ENCODE results near the gene CNTROB. TPM values are rescaled to one million over a fixed set of nuclear protein-coding genes. Genes with fewer than 3 reads are reported as not detected.

CNTROB gene
- total RNA-seq, 1 experiment from 2014 or later: 30.1 TPM

- peaks cover 19 to 70% (median 41%) of the 10 kb centered on the region in 3 experiments; a peak in 6 of 7 replicates for H3K36me3 Mint-ChIP-seq (ENCODE audit: insufficient read depth in 1 of 3, low read depth in 3 of 3)
- no peaks in the 10 kb centered on the region for H3K27me3 Mint-ChIP-seq (ENCODE audit: low read depth)
- no peak overlapping the region for H3K4me3 Mint-ChIP-seq
- Histone ChIP-seq H4K20me1 (ENCODE audit: control insufficient read depth, insufficient read depth, insufficient read length) (no peaks in the 10 kb centered on the region), H4K5ac (ENCODE audit: insufficient read length, low read depth, low read length) (no peak overlapping the region), H3K14ac (ENCODE audit: insufficient read depth, low read length) (no peak overlapping the region), H3K23ac (ENCODE audit: insufficient read length, low read depth, low read length) (no peak overlapping the region), H3K79me2 (ENCODE audit: insufficient read depth, low read length) (no peaks in the 10 kb centered on the region), H2BK12ac (ENCODE audit: insufficient read length, low read depth, low read length) (no peak overlapping the region), H3K79me1 (ENCODE audit: insufficient read depth, low read depth, low read length, poor library complexity, severe bottlenecking) (no peaks in the 10 kb centered on the region), H2BK20ac (ENCODE audit: low read depth, low read length, poor library complexity, severe bottlenecking) (no peak overlapping the region), H3K9ac (ENCODE audit: extremely low read depth, insufficient read length, low read length) (no peak overlapping the region), H2BK120ac (ENCODE audit: low read depth, low read length, poor library complexity, severe bottlenecking) (no peak overlapping the region), H2BK5ac (ENCODE audit: insufficient read length, low read length) (no peak overlapping the region), H3K23me2 (ENCODE audit: insufficient read length, low read depth, low read length, poor library complexity, severe bottlenecking) (no peaks in the 10 kb centered on the region), H3K56ac (ENCODE audit: insufficient read length, low read depth, low read length) (no peak overlapping the region), H3K9me3 (ENCODE audit: control insufficient read depth, low read depth, low read length) (no peaks in the 10 kb centered on the region), H3T11ph (ENCODE audit: low read length) (no peak overlapping the region), H3K4me2 (ENCODE audit: insufficient read depth, insufficient read length, low read length) (no peak overlapping the region), H2AK5ac (ENCODE audit: insufficient read length, low read length) (no peak overlapping the region), H3K27me3 (ENCODE audit: insufficient read depth, low read length) (no peaks in the 10 kb centered on the region), H3K4ac (ENCODE audit: low read depth, low read length) (no peak overlapping the region), H3K27ac (ENCODE audit: insufficient read length, low read depth, low read length) (no peak overlapping the region), H4K91ac (ENCODE audit: insufficient read length, low read depth, low read length) (no peak overlapping the region), H4K8ac (replicated peaks; ENCODE audit: insufficient read length, low read depth, low read length) (no peak overlapping the region), H2BK15ac (ENCODE audit: low read depth, low read length) (no peak overlapping the region), H2AFZ (ENCODE audit: low read length) (no peak overlapping the region), H3K18ac (ENCODE audit: insufficient read length, low read depth, low read length) (no peak overlapping the region), H3K4me1 (ENCODE audit: insufficient read depth, low read length) (no peaks in the 10 kb centered on the region)
- H3K4me1 Mint-ChIP-seq: peaks cover 0 to 4% of the 10 kb centered on the region in 2 experiments; a peak in 2 of 4 replicates
- no peaks in the 10 kb centered on the region for H3K9me3 Mint-ChIP-seq
- DNase-seq: peak; percentile 16
- no CpG with 5 or more reads among the region's 6 CpGs for WGBS (ENCODE audit: extremely low coverage, insufficient read length, low lambda C conversion rate)
- H3K27ac Mint-ChIP-seq: no peak overlapping the region
- TF ChIP-seq CTCF (conservative IDR thresholded peaks at IDR 0.05): peak; percentile 27; the same call in 1 of the 3 replicates
Observed at GRCh38 chr17:7897773-7898172, 34.2 kb upstream of the CNTROB start.

Data from H9 (cell line).